Right renal pelvis (tissue), 4 donors: ENCODE data around the gene TMC6. TPM values are rescaled to one million over a fixed set of nuclear protein-coding genes. Genes with fewer than 3 reads are reported as not detected.

Experiments used
- DNase-seq, 4 donors: peaks; one replicate each; pipeline ENCODE4 v3.0.0-alpha.2; 2013; ENCODE audit warnings: low read depth in 4 of 4, low spot score in 3 of 4, missing footprints in 1 of 4
- polyA plus RNA-seq, 4 donors: library from polyadenylated mRNA; unstranded; fragments of 120-200 nt; gene quantifications; one replicate each; pipeline ENCODE4 v1.2.1, GENCODE V29; 2013; ENCODE audit not compliant: insufficient read length in 4 of 4

Gene TMC6
- polyA plus RNA-seq, 4 donors, result 19.0 to 39.8 (median 27.3) TPM

DNA sequence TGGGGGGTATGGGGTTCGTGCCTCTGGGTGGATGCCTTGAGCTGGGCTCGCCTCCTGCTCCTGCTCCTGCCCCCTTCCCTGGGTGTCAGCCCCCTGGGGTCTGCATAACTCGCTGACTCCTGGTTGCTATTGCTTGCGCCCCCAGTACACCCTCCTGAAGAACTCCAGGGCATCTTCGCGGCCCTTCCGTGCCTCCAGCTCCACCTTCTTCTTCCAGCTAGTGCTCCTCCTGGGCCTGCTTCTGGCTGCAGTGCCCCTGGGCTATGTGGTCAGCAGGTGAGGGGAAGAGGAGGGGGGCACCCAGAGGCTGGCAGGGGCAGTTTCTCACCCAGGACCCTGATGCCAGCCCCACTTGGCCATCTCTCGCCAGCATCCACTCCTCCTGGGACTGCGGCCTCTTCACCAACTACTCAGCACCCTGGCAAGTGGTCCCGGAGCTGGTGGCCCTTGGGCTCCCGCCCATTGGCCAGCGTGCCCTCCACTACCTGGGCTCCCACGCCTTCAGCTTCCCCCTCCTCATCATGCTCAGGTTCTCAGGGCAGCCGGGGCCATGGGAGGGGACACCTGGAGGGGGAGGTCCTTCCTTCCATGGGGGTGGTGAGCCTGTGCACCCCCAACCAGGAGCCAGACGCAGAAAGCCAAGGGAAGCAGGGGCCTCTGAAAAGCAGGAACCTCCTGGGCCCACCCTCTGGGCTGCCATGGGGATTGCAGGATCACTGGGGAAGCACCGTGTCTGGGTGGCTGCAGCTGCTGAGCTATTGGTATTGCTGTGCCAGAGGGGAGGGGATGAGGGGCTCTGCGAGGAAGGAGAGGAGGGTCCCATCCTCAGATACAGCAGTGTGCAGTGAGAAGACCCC is 9.9 kb upstream of the TMC6 start:
- DNase-seq, result no peak

DNA sequence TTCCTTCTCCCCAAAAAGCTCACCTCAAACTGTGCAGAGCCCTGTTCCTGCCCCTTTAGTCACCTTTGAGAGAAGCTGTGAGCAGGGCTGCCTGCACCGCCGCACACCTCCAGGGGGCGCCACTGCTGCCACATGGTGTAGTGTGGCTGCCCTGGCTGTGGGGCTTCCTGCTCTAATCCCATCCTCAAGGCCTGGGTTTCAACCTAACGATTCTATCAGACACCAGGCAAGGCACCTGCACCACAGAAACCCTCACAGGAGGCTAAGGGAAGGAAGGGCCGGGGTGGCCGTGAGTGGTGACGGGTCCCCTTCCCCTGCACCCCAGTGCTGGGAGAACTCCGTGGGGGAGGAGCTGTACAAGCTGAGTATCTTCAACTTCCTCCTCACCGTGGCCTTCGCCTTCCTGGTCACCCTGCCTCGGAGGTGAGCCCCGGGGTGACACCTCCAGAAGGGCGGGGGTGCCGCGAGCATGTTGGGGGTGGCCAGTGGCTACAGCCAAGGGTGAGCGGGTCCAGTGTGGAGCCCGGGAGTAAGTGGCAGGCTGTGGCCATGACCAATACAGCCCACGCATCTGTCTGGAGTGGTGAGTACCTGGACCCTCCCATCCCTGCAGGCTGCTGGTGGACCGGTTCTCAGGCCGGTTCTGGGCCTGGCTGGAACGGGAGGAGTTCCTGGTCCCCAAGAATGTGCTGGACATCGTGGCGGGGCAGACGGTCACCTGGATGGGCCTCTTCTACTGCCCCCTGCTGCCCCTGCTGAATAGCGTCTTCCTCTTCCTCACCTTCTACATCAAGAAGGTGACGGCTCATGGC is 9.0 kb upstream of the TMC6 start:
- DNase-seq, result no peak

DNA sequence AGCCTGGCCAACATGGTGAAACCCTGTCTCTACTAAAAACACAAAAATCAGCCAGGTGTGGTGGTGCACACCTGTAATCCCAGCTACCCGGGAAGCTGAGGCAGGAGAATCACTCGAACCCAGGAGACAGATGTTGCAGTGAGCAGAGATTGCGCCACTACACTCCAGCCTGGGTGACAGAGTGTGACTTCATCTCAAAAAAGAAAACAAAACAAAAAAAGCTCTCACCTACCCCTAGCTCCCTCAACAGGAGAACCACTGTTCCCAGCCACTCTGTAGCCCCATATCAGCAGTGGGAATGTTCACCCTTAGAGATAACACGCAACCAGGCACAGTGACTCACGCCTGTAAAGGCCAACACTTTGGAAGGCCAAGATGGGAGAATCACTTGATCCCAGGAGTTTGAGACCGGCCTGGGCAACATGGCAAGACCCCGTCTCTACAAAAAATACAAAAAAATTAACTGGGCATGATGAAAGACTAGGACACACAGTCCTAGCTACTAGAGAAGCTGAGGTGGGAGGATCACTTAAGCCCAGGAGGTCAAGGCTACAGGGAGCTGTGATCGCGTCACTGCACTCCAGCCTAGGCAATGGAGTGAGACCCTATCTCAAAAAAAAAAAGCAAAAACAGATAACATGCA is 7.4 kb upstream of the TMC6 start:
- no peak for DNase-seq

DNA sequence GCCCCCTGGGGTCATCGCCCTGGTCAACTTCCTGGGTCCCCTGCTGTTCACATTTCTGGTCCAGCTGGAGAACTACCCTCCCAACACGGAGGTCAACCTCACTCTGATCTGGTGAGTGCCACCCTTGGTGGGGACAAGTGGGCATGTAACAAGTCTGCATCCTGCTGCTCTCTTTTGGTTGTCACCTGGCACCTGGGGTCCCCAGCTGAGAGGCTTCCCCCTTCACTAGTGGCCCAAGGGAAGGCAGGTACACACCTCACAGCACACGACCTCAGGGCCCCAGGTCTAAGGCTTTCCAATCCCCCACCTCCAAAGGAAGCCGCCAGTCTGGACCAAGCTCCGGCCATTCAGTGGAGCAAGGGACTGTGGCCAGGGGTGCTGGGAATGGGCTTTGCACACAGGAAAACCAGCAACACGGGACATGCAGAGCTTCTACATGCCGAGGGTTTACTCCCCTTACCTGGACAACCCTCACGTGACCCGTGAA is 6.4 kb upstream of the TMC6 start:
- no peak for DNase-seq

DNA sequence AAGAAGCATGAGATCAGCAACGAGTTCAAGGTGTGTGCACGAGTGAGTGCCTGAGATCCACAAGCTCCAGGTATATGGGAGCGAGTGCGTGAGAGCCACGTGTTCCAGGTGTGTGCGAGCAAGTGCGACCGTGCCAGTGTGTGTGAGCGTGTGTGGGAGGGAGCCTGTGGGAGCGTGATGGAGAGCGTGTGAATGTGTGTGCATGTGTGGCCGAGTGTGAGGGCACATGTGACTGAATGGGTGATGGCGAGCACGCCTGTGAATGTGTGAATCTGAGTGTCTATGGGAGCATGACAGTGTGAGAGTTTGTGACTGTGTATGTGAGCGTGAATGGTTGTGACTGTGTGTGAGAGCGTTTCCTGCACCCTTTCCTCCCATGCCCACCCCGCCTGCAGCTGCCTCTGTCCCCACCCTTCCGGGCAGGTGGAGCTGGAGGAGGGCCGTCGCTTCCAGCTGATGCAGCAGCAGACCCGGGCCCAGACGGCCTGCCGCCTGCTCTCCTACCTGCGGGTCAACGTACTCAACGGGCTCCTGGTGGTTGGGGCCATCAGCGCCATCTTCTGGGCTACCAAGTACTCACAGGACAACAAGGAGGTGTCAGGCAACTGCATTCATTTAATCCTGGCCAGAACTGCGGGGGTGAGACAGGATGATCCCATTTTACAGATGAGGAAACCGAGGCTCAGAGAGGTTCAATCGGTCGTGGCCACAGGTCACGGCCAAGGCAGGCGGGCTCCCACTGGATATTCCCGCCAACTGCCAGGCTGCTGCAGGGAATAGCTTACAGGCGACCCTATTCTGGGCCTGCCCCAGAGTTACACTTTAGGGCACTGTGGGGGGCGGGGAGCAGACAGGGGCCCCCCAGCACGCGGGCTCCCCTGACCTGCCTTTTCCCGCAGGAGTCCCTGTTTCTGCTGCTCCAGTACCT is 5.7 kb upstream of the TMC6 start:
- no peak for DNase-seq

DNA sequence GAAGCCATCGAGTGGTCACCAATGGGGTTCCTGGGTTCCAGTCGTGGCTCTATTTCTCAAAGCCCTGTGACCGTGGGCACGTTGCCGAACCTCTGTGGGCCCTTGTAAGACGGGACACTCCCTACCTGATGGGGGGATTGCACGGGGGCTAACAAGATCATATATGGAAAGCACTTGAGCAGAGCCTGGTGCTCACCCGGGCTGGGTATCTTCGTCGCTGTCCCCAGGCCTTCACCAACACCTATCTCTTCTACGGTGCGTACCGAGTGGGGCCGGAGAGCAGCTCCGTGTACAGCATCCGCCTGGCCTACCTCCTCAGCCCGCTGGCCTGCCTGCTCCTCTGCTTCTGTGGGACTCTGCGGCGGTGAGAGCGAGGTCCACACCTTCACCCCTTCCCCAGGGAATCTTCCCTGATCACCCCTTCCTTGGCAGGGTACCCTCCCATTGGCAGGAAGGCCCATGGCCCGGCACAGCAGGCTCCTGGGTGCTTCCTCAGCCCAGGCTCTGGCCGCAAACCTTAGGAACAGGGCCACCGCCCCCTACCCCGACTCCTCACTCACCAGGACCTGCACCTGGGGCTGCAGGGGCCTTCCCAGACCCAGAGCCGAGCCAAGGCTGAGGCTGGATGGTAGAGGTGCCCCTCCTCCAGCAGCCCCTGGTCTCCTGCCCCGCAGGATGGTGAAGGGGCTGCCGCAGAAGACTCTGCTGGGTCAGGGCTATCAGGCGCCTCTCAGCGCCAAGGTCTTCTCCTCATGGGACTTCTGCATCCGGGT is 4.8 kb upstream of the TMC6 start:
- no peak for DNase-seq

DNA sequence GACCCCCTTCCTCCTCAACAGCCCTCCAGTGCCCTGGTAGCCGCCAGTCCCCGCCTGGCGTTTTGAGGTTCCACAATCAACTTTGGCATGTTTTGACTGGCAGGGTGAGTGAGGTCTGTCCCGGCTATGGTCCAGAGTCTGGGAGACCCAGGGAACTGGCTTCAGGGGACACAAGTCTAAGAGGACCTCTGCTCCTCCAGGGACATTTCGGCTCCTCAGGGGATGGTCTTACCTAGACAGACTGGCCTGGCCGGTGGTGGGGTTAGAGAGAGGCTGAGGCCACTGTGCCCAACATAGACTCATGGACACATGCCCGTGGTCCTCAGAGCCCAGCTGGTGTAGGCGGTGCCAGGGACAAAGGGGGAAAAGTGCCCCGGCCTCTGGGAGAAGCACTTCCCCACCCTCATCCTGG is 4.2 kb upstream of the TMC6 start:
- no peak for DNase-seq

DNA sequence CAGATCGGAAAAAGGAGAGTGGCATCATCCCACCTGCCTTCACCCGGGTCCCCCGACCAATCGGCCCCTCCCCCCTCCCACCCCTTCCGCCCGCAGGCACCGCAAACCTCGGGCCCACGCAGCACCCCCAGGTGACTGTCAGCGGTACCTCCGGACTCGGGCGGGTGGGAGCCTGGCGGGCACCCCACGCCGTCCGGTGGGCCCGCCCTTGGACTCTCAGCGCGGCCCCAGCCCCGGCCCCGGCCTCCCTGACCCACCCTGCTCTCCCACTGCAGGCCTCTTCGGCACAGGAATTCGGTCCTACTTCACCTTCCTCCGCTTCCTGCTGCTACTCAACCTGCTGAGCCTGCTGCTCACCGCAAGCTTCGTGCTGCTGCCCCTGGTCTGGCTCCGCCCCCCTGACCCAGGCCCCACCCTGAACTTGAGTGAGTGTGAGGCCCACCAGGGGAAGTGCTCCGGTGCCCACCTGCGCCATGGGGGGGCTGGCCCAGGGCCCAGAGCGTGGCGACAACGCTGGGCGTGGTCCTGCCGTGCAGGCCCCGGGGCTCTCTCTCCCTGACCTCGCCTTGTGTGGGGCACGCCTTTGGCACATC is 3.6 kb upstream of the TMC6 start:
- DNase-seq, result no peak

DNA sequence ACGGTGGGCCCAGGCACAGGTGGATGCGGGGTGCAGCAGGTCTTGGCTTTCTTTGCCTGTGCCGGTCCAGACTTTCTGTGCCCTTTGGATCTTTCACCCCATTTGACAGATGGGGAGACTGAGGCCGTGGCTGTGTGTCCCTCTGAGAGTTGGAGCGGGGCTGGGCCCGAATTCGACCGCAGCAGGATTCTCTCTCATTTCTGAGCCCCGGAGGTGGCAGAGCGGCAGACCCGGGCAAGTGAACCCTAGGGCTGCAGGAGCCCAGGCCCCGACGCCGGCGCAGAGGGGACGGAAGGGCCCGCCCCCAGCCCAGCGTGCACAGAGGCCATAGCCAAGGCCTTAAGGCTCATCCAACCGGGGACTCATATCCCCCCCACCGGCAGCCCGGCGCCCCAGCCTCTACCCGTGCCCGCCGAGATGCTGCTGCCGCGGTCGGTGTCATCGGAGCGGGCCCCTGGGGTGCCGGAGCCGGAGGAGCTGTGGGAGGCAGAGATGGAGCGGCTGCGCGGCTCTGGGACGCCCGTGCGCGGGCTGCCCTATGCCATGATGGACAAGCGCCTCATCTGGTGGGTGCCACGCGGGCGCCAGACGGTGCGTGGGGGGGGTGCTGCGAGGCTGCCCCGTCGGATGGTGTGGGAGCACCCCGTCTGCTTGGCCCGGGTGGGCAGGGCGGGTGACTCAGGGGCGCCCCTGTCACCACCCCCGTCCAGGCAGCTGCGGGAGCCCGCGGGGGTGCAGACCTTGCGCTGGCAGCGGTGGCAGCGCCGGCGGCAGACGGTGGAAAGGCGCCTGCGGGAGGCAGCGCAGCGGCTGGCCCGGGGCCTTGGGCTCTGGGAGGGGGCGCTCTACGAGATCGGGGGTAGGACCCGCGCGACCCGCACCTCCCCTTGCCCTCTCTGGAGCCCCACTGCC is 2.9 kb upstream of the TMC6 start:
- DNase-seq, result no peak

DNA sequence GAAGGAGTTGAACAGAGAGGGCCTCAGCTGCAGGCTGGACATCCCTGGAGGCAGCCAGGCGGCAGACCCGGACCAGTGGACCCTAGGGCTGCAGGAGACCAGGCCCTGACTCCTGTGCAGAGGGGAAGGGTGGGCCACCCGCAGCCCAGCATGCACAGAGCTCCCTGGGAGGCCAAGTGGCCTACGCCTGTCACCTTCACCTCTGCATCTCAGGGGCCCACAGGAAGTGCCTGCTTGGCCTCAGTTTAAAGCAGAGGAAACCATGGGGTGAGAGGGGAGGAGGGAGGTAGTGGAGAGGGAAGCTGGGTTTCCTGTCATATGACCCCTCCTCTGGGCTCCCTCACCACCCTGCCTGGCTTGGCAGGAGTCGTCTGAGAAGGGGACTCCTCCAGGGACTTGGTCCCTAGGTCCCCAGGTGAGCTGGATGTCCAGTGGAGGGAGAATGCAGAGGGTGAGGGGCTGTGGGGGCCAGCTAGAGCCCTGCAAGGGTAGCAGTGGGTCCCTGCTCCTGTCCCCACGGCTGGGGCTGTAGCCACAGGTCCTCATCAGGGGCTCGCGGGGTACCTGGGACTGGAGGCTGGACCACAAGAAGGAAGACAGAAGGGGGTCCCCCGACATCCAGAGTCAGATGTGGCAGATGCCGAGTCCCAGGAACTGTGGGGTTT is 2.0 kb upstream of the TMC6 start, which contains the start of gene TMC8:
Gene TMC8 (plus strand): TSS at position 335 of the 665 bp plus-strand sequence. CDS start 818 bp downstream, outside the sequence.
- no peak for DNase-seq

DNA sequence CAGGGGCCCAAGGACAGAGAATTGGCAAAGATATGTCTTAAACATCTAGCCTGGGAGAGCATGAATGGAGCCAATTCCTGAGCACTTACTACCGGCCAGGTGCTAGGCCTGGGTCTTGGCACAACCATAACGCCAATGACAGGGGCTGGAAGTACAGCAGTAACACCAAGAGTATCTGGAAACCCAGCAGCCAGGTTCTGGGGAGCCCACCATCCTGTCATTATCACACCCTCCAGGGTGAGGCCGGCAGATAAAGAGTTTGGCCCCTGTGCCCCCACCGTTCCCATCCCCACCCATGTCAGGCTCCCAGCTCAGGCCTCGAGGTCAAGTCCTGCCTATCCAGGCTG is 1.5 kb upstream of the TMC6 start:
- no peak for DNase-seq

DNA sequence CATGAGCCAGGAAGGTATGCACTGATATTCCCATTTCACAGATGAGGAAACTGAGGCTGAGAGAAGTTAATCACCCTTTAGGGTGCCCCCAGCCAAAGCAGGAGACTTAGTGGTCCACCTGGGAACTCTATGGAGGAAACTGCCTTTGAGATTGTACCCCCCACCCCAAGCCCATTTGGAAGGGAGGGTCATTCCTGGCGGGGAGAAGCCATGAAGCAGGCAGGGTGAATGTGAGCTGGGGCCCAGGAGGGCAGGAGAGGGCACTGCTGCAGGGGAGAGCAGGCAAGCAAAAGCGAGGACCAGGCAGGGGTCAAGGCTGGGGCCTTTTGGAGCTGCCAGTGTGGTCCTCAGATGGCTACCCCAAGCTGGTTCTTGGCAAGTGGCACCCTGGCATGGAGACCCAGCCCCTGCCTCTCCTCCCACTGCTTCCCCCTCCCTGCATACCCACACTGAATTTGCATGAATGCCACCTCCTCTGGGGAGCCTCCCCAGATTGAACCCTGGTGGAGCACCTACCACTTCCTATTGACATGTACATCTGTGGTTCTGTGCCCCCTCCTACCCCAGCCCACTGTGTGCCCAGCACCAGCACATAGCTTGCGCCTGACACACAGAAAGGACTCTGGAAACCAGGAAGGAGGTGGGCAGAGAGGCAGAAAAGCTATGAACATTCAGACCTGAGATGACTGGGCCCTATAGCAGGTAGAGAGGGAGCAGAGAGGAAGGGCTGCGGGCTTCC is 965 bp upstream of the TMC6 start:
- no peak for DNase-seq

DNA sequence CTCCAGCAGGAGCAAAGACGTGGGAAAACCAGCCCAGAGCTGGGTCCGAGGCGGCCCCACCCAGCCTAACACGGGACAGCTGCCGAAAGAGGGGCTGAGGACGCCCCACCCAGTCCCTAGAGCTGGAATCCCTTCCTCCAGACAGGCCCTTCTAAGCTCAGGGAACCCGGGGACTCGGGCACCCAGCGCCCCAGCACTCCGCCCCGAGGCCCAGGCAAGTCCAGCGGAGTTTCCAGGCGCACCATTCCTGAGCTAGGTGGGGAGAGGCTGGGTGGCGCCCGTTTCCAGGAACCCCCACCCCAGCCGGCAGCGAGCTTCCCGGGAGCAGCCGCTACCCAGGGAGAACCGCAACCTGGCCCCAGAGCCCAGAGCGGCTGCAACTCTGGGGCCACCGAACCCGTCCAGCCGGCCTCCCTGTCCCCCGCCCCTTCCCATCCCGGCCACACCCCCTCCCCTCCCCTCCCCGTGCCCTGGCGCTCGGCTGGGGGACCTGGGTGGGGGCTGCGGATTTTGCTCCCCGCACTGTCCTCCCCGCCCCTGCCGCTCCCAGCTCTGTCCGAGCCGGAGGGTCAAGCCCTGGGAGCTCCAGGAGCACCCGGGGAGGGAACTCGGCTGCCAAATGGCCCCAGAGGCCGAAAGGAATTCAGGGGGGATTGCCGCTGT is 536 bp downstream of the TMC6 start:
- no peak for DNase-seq

DNA sequence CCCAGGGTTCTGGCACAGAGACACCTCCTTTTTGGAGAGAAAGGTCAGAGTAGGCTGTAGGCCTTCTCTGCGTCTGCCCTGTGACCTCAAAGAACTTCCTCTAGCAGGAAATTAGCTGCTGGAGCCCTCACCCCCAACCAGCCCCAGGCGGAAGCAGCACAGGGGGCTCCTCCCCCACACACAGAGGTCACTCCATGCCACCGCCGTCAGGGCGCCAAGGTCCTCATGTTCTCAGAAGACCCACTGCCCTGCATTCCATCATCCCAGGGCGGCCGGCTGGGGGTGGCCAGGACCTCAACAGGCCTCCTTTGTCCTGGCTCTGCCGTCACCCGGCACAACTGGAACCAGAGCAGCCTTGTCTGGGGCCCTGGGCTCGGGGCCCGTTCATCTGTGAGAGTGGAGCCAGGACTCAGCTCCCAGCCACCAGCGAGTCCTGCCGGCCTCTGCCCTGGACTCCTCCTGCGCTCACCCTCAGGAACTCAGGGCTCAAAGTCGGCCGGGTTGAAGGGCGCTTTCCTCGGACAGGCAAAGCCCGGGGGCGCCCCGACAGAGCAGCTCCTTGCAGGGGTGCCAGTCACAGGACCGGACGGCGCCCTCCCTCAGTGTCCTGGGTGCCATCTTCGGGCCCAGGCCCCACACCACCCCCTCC is 1.2 kb downstream of the TMC6 start:
- DNase-seq, result no peak

DNA sequence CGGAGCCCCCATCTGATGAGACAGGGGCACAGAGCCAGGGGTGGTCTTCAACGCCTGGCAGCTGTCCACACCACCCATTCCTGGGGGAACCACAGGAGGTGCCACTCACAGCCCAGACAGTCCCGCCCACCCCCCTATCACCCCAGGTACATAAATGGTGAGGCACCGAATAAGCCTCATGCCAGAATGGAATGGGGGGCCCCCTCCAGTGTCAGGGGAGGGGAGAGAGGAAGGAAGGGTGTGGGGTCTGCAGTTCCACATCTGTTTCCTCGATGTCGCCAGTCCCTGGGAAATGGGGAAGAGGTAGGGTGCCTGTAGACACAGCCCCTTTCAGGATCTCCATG is 1.7 kb downstream of the TMC6 start:
- no peak for DNase-seq
